Psoas muscle (tissue), 8 donors: ENCODE data around the gene SMARCA1. TPM values are rescaled to one million over a fixed set of nuclear protein-coding genes. Genes with fewer than 3 reads are reported as not detected.
"Not testable (repeated sequence)": the region's sequence is repeated elsewhere in the genome, so short reads cannot be mapped to it uniquely, and the experiment has no call there.

Experiments
- ATAC-seq, 4 donors: fragments of 200-7000 bp; cut with Tn5 transposase; one replicate each; pipeline ENCODE4 v1.9.1; 2020; ENCODE audit warnings: moderate library complexity in 3 of 4, mild to moderate bottlenecking in 2 of 4
- DNase-seq, 2 donors: peaks; one replicate each; pipeline ENCODE4 v3.0.0-alpha.2; 2020
- H3K27ac ChIP-seq: fragments of 200-600 bp; one replicate; pipeline ENCODE4 v1.8.0; 2022
- H3K27me3 ChIP-seq, 3 donors: fragments of 200-600 bp in 1 of 3; one replicate each; pipeline versions ENCODE4 v1.6.1 to v1.8.0; 2013 to 2022; ENCODE audit warnings: low read length in 2 of 3, mild to moderate bottlenecking in 2 of 3, moderate library complexity in 1 of 3; ENCODE audit not compliant: insufficient read depth in 3 of 3
- H3K36me3 ChIP-seq, 2 donors: fragments of 200-600 bp in 1 of 2; one replicate each; pipeline versions ENCODE4 v1.6.1 to v1.8.0; 2013 to 2022; ENCODE audit warnings: low read depth in 1 of 2, mild to moderate bottlenecking in 1 of 2, moderate library complexity in 1 of 2; ENCODE audit not compliant: insufficient read depth in 1 of 2
- H3K4me1 ChIP-seq: fragments of 200-600 bp; one replicate; pipeline ENCODE4 v1.8.0; 2022
- H3K4me3 ChIP-seq: fragments of 200-600 bp; one replicate; pipeline ENCODE4 v1.8.0; 2022; ENCODE audit warnings: mild to moderate bottlenecking
- H3K9me3 ChIP-seq: fragments of 200-600 bp; one replicate; pipeline ENCODE4 v1.8.0; 2022
- CTCF ChIP-seq: fragments of 200-600 bp; IDR thresholded peaks from one replicate; pipeline ENCODE4 v1.8.0; 2022; ENCODE audit warnings: antibody characterized with exemption
- WGBS, 3 donors: extraction: QIAGEN DNeasy Blood & Tissue Kit; methylation state at CpG; one replicate each; pipeline versions ENCODE4 v1.1.6 to v1.1.7; 2013; 5-methylcytosine and 5-hydroxymethylcytosine counted together
- intact Hi-C, 2 donors: fragments of 100-400 bp; cut with DNase I; formaldehyde crosslinking; loops; one replicate each; pipeline versions ENCODE4 v1.11.0 to v1.14.2; 2022
- polyA plus RNA-seq, 3 donors: library from polyadenylated mRNA; stranded (reverse); fragments of 200-250 nt; gene quantifications; one replicate each; pipeline ENCODE4 v1.2.3, GENCODE V29; 2013
- total RNA-seq, 4 donors: library from RNA; stranded (reverse); fragmentation: NEBNext Ultra II Directional in 2 of 4; extraction: Animal tissue kit (Norgen Biotek cat#: 25700) in 2 of 4; gene quantifications; one replicate each; pipeline versions ENCODE4 v1.2.1 to v1.2.4, GENCODE V29; 2021 to 2023
- donor health status: healthy with polysubstance abuse.
- donor health status: DM: no; HTN: no; CAD: no; lungs with moderate emphysema.
- donor health status: Bipolar disorder and iron deficiency.
- donor health status: healthy.
- donor health status: DM: yes; HTN: yes; CAD: no.
- donor health status: DM: no; HTN: no; CAD: no.
- donor health status: DM: no; HTN: no; CAD: no.
- donor health status: DM: yes; HTN: yes; CAD: no.

The SMARCA1 gene
- total and polyA plus RNA-seq, 7 donors: 8.5 to 29.3 (median 14.2) TPM

- H3K36me3 ChIP-seq: peaks cover 0 to 63% of the 10 kb centered on the region in 2 donors
- H3K4me1 ChIP-seq: no peaks in the 10 kb centered on the region
- no peaks in the 10 kb centered on the region for H3K27me3 ChIP-seq
- no peak overlapping the region for H3K4me3 ChIP-seq
- ATAC-seq: no peak
- no peak for DNase-seq
- H3K27ac ChIP-seq: no peak overlapping the region
- H3K9me3 ChIP-seq: no peaks in the 10 kb centered on the region
- TF ChIP-seq CTCF: no peak
- intact Hi-C loops: no loop called here
- WGBS, 3 donors: 23 to 56% (median 38%) methylated on average over 1 of the region's 1 CpG
Observed at GRCh38 chrX:129566073-129566472, 42.8 kb upstream of the SMARCA1 start.

GRCh38 chrX:129565046-129565650, 41.9 kb upstream of the SMARCA1 start:
- WGBS, 3 donors: 18 to 36% (median 32%) methylated on average over 3 of the region's 3 CpGs
- peaks cover 0 to 64% of the 10 kb centered on the region in 2 donors for H3K36me3 ChIP-seq
- TF ChIP-seq CTCF: no peak

GRCh38 chrX:129564345-129564744, 41.1 kb upstream of the SMARCA1 start:
- peaks cover 0 to 65% of the 10 kb centered on the region in 2 donors for H3K36me3 ChIP-seq
- H3K27me3 ChIP-seq, H3K4me1 ChIP-seq, DNase-seq, H3K9me3 ChIP-seq, H3K27ac ChIP-seq, ATAC-seq, intact Hi-C loops, H3K4me3 ChIP-seq: not testable (repeated sequence)
- WGBS, 3 donors: 92 to 100% (median 96%) methylated on average over 1 to 4 of the region's 5 CpGs

More at GRCh38 chrX:129565046-129565650, 41.9 kb upstream of the SMARCA1 start:
- no peak overlapping the region for H3K4me3 ChIP-seq
- H3K4me1 ChIP-seq: no peaks in the 10 kb centered on the region
- DNase-seq: no peak
- H3K27me3 ChIP-seq: no peaks in the 10 kb centered on the region
- no peak for ATAC-seq
- H3K27ac ChIP-seq: no peak overlapping the region
- intact Hi-C loops: no loop called here
- no peaks in the 10 kb centered on the region for H3K9me3 ChIP-seq

DNA sequence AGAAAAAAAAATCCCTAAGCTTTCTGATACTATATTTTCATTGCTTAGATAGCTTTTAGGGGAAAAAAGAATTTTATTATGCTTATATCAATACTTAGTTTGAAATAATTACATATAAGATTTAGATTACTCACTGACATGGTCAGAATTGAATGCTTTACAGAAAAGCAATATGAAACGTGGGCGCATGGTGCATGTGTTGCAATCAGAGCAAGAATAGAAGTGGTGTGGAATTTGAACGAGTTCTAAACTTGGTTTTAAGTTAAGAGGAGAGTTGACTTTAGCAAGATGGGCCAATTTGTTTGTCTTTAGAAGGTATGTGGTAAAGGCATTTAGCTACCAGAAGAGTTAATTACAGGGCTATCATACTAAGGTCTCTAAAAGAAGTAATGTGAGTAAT, 38.2 kb upstream of the SMARCA1 start:
- no peak for TF ChIP-seq CTCF
- WGBS, 3 donors: 38 to 79% (median 38%) methylated on average over 3 of the region's 3 CpGs
- no peak for DNase-seq
- Histone ChIP-seq H3K4me1 (no peaks in the 10 kb centered on the region), H3K27me3 (no peaks in the 10 kb centered on the region), H3K36me3 (peaks cover 0 to 60% of the 10 kb centered on the region in 2 donors), H3K27ac (no peak overlapping the region), H3K9me3 (no peaks in the 10 kb centered on the region), H3K4me3 (no peak overlapping the region)
- peak in 1 of 4 donors; percentile 66 for ATAC-seq
- intact Hi-C loops: no loop called here

DNA sequence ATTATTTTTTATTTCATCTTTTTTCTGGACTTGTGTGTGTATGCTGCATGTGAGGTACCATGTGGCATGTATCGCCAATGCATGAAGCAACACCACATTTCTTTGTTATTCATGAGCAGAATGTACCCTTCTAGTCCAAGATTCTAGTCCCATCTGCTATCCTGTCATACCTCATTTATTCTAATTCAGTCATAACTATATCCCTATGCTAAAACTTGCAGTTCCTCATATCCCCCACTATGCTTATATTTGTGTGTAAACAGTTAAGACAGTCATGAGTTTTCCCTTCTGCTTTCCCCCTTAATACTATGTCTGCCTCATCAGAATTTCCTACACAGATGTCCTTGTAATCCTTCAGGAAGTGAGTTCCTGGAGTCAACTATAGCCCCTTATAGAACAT, 36.5 kb upstream of the SMARCA1 start:
- peaks cover 0 to 56% of the 10 kb centered on the region in 2 donors for H3K36me3 ChIP-seq

More for the DNA sequence above, 36.5 kb upstream of the SMARCA1 start:
- no peak for TF ChIP-seq CTCF
- 84 to 100% (median 89%) methylated on average over 1 of the region's 1 CpG for WGBS, 3 donors
- Histone ChIP-seq H3K9me3 (no peaks in the 10 kb centered on the region), H3K27ac (no peak overlapping the region), H3K4me3 (no peak overlapping the region), H3K4me1 (no peaks in the 10 kb centered on the region), H3K27me3 (no peaks in the 10 kb centered on the region)
- intact Hi-C loops: no loop called here
- DNase-seq (no peak), ATAC-seq (no peak)
